ENCODE data around the gene SART1.

DNA sequence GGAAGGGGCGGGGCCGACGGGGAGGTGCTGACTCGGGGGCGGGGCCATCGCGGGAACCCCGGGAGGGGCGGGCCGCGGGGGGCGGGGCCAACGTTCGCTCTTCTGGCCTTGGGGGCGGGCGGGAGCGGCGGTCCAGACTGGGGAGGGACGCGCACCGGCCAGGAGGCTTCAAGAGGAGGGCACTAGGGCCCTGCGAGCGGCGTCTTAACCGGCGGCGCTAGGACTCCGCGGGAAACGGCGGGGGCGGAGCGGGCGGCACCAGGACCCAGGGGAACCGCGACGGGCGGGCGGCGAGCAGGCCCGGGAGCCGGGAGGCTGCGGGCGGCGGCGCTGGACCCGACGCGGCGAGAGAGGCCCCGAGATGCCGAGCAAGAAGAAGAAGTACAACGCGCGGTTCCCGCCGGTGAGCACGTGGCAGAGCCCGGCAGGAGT, 42.4 kb upstream of the SART1 start, which contains the start of gene DRAP1:
- TF ChIP-seq SUZ12 (IDR thresholded peaks at IDR 0.05; ENCODE audit: extremely low read depth, insufficient read depth, insufficient read length) (no peak), ZNF274 (IDR thresholded peaks at IDR 0.05; ENCODE audit: low read depth, low read length) (no peak), YY1 (IDR thresholded peaks at IDR 0.05; ENCODE audit: insufficient read depth, insufficient read length) (no peak)

Measured in NT2/D1 (cell line).